NCI-H2171 (cell line): Measurements from ENCODE around the gene KANSL3.
"Not testable (repeated sequence)": the region's sequence is repeated elsewhere in the genome, so short reads cannot be mapped to it uniquely, and the experiment has no call there.

Experiments
- DNase-seq: peaks from one replicate; lab custom pipeline; 2025; lab: John Stamatoyannopoulos, UW

Gene KANSL3

DNA sequence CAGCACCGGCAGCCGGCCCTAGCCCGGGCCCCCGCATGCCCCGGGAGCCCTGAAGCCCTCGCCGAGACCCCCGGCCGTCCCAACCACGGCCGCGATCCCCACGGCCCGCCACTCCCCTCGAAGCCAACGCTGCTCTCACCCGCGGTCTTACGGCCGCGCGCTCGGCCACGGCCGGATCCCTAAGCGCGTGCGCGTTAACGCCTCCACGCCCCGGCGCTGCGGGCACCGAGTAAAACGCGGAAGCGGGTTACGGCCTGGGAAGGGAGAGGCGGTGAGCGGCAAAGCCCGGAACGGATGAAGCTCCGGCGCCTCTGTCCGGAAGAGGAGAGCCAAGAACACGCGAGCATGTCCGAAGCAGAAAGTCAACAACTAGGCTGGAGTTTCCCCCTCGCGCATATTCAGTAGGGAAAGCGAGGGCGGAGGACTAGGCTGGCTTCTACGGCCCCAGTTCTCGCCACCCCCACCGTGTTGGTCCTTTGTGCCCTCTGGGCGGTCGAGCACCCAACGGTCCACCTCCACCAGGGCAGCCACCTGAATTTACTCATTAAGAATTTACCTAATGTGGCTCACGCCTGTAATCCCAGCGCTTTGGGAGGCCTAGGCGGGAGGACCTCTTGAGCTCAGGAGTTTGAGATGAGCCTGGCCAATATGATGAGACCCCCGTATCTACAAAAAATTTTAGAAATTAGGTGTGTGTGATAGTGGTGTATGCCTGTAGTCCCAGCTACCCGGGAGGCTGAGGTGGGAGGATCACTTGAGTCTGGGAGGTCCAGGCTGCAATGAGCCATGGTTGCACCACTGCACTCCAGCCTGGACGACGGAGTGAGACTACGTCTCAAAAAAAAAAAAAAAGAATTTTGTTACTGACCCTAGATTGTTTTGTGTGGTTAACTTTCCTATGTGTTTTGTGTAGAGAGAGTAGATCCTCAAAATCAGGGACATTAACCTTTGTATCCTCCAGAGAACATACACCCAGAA is at the start of gene KANSL3:
Gene KANSL3 (minus strand): TSS at position 169 of the 978 bp plus-strand sequence. CDS start 1,177 bp downstream, outside the sequence.
- DNase-seq, result peak; percentile 89

DNA sequence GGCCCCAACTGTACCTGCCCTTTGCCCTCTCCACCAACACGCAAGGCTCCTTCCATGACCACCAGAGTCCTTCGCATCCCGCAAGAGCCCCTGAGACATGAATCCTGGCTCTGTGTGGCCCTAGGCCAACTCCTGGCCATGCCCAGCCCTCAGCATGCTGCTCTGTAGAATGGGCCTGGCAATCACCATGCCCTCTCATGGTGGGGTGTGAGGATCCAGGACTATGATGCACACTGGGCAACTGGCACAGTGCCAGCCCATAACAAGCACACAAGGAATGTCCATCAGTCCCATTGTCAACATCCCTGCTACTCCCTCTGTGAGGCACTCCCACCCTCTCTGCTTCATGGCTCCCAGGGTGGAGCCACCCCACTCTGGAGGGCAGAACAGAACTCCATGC is 49.2 kb upstream of the KANSL3 start:
- no peak for DNase-seq

DNA sequence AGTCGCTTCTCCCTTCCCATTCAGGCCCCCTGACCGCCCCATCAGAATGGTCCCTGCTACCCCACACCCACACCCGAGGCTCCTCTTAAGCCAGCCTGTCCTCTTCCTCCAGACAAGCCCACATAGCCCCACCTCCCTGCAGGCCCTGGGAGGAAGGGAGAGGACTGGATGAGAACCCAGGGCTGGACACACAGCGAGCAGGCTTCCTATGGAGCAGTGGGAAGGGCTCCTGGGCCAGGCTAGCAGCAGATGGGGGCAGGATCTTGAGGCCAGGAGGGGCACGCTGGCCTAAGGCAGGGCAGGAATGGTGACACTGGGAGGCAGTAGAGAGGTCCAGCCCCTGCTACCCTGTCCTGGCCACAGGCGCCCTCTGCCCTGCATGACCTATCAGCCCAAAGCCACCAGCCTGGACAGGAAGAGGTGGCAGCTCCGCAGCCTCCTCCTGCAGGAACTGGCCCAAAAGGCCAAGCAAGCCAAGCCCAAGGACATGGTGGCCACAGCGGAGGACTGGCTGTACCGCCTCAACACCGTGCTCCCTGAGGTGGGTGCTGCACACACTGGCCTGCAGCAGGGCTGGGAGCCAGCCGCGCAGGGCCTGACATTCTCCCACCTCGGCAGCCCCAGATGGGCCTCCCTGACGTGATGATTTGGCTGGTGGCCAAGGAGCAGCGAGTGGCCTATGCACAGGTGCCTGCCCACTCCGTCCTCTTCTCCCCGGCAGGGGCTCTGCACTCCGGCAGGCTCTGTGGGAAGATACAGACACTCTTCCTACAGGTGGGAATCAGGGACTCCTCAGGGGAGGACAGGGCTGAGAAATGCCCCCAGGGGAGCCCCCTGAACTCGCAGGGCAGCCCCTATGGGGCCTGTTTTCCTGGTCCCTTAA is 47.7 kb upstream of the KANSL3 start:
- peak; percentile 53 for DNase-seq

DNA sequence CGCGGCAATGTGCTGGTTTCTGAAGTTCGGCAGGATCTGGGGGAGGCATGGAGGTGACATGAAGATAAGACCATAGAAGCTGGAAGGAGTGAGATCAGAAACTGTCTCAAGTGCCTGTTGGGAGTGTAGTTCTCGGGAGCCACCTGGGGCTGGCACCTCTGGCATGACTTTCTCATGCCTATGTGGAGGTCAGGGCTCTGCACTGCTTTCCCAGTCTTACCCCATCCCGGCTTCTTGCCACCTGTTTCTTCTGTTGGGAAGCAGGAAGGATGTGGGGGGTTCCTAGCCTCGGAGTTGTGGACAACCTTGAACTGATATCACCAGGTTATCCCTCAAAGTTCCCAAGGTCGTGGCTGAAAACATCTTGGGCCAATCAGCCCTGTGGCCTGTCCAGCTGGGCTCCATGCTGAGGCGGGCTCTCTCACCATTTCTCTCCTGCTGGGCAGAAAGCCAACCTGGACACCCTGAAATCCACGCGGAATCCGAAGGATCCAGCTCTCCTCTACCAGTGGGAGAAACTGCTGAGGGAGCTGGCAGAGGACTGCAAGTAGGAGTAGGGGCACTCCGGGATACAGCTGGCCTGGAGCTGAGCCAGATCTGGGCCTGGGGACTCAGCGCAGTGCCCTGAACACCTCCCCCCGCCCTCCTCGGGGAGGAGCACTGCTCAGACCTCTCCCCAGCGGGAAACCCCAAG is 46.9 kb upstream of the KANSL3 start:
- no peak for DNase-seq

DNA sequence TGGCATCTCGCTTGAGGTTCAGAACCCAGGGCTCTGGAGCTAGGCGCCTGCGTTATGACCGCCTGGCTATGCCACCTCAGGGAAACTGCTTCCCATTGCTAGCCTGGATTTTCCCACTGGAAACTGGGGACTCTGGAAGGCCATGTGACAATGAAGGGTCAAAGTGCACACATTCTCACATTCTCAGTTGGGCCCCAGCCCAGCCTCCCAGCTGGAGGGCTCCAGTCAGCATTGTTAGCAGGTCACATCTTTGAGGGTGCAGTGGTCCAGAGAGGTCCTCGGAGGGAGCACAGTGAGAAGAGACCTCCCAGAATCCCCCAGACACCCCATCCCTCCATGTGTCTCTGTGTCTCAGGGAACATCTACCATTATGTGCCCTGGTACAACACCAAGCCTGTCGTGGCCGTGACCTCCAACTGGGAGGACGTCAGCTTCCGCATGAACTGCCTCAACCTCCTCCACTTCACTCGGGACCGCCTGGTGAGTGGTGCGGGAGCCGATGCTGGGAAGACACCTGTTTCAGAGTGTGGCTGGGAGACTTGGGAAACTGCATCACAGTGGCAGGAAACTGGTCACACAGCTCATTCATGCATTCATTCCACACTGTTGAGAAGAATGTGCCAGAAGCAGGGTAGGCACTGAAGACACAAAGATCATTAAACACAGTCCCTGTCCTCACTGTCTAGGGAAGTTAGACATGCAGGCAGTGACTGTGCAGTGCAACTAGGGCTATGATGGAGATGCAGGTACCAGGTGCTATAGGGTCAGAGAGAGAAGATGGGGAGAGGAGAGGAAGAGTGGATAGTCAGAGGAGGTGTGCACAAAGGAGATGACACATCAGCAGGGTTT is 46.1 kb upstream of the KANSL3 start:
- no peak for DNase-seq

DNA sequence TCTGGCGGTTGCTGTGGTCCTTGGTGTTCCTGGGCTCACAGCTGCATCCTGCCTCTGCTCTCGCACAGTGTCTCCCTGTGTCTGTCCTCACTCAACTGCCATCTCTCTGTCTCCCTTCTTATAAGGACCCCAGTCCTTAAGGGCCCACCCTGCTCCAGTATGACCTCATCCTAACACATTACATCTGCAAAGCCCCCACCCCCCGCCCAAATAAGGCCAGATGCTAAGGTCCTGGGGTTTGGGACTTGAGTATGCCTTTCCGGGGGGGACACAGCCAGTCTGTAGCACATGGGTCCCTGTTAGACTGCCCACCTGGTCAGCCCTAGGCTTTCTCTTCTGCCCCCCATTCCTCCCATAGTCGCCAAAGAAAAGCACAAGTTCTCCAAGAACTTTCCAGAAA is 45.2 kb upstream of the KANSL3 start:
- no peak for DNase-seq

DNA sequence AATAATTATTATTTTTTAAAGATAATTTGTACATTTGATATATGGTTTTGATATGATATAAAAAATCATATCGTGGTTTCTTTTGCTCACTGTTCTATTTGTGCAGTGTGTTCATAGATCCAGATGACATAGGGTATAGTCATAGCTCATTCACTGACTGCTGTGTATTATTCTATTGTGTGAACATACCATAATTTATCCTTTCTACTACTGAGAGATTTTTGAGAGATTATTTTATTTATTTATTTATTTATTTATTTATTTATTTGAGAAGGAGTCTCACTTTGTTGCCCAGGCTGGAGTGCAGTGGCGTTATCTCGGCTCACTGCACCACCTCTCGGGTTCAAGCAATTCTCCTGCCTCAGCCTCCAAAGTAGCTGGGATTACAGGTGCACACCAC is 43.4 kb upstream of the KANSL3 start:
- DNase-seq, result no peak

DNA sequence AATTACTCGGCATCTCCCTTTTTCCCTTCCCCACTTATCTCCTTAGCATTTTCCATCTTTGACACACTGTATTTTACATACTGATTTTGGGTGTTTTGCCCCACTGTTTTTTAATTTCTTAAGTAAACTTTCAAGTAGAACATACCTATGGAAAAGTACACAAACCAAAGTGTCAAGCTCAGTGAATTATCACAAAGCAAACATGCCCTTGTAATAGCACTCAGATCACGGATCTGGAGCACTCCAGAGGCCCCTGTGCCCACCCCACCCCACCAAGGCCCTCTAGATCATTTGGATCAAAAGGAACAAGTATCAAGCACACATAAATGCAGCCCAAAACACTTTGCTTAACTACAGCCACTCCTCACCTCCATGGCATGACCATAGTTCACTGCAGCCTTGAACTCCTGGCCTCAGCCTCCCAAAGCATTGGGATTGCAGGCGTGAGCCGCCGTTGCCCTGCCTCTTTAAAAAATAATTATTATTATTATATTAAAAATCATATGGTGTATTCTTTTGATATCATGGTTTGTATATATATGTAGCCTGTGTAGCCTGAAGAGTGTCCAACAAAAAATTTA is 42.5 kb upstream of the KANSL3 start:
- no peak for DNase-seq

DNA sequence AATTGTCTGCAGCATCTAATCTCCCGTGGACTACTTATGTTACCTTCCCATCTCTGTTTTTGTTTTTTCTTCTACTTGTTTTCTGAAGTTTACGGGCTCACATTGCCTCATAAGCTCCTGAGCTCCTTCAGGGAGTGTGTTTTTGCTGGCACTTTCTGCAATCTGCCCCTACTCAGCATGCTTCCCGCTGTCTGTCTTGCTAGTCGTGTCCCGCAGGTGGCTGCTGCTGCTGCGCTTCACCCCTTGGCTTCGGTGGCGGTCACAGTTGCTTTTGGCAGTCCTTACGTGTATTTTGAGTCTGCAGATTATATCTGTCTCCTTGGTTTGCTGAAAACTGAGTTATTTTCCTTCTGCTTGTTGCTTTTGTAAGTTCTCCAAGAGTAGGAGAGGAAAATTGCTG is 41.7 kb upstream of the KANSL3 start:
- DNase-seq, result no peak

DNA sequence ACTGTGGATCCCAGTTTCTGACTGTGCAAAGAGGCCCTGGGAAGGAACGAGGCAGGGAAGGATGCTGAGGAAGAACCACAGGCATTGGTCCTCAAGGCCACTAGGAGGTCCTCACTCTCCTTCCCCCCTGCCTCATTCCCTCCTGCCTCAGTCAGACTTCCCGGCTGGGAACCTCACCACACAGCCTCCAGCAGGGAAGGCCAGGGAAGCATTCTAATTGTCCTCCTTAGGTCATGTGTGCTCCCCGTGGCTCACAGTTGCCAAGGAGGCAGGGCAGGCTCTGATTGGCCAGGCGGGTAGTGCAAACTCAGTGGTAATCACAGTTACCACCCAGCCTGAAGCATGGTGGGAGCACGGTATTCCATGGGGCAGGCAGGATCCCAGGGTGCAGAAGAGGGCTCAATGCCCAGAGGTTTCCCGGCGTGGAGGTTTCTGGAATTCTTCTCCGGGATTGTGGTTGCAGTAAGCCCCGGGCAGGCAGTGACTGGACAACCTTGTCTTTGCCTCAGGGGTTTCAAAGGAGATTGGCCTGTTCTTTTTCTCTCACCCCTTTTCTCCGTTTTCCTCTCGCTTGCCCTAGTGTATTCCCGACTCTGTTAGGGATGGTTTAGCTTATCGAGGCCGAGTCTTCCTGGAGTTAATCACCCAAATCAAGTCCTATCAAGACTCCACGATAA is 31.6 kb upstream of the KANSL3 start:
- DNase-seq, result no peak

DNA sequence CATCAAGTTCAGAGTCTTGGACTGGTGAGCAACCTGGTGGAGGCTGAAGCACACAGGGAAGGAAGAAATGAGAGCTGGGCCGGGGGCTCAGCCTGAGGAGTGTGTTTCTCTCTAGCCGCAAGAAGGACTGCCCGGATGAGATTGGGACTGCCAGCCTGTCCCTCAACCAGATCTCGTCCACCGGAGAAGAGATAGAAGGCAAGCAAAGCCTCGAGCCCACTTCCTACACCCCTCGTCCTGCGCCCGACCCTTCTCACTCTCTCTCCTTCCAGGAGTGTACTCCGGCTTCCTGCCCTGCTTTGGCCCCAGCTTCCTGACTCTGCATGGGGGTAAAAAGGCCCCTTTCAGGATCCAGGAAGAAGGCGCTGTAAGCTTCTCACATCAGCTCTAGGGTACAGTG is 30.7 kb upstream of the KANSL3 start:
- no peak for DNase-seq

DNA sequence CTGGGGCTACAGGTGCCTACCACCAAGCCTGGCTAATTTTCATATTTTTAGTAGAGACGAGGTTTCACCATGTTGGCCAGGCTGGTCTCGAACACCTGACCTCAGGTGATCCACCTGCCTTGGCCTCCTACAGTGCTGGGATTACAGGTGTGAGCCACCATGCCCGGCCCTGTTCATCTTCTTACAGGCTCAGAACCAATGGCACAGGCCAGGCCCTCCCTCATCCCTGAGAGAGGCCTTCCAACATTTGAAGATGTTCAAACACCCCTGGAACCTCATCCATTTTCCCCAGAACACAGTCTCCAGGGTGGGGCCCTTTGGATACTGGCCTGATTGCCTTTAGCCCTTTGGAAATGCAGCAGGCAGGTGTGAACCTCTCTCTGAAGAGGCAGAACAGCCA is 27.6 kb upstream of the KANSL3 start:
- DNase-seq, result not testable (repeated sequence)

DNA sequence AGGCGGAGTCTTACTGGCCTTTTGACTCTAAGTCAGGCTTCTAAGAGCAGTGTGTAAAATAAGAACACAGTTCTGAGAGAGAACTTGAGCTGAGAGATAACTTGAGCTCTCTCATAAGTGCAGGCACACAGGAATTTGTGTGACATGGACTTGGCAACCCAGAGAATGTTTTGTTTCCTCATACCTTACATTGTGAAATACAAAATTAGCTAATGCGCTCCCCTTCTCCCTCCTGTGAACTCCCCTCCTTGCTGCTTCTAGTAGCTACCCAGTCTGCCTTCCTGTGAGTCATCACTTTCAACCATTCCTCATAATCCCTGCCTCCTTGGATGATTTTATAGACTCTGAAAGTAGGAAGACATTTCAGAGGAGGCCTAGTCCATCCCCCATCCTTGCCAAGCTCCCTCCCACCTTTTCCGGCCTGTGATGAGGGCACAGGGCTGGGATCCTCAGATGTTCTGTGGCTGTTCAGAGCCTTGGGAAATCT is 27.0 kb upstream of the KANSL3 start:
- DNase-seq, result no peak

DNA sequence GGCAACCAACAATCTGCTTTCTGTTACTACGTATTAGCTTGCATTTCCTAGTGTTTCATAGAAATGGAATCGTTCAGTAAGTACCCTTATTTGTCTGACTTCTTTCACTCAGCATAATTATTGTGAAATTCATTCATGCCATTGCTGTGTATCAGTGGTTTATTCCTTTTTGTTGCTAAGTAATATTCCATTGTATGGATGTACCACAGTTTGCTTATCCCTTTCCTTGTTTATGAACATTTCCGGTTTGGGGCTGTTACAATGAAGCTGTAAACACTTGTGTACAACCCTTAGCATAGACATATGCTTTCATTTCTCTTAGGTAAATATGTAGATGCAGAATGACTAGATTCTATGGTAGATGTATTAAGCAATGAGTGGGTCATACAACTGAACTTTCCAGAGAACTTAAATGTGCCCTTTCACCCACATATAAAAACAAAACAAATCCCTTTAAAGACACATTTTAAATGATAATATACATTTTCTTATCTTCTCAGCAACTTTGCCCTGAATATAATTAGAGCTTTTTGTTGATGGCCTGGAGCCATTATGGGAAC is 26.3 kb upstream of the KANSL3 start:
- DNase-seq, result no peak

DNA sequence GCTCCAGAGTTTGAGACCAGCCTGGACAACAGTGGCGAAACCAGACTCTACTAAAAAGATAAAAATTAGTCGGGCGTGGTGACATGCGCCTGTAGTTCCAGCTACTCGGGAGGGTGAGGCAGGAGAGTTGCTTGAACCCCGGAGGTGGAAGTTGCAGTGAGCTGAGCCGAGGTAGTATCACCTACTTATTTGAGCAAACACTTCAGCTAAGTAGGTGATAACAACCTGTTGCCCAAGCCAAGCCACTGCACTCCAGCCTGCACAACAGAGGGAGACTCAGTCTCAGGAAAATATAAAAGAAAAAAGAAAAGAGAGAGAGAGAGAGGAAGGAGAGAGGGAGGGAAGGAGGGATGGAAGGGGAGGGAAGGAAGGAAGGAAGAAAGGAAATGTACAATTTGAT is 25.7 kb upstream of the KANSL3 start:
- DNase-seq, result no peak

DNA sequence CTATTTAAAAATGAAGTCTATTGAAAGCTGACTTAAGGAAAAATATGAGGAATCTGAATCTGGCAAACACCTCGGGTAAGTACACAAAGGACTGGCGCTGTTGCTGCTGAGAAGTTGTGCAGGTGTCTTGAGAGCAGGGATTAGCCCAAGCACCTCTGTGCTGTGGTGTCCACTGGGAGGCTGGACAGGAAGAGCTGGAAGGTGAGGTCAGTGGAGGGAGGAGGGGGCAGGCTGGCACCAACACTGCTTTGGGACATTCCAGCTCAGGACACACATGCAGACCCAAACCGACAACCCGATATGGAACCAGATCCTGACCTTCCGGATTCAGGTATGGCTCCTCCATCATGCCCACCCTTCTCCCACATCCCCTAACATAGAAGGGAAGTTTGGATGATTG is 25.1 kb upstream of the KANSL3 start:
- no peak for DNase-seq

DNA sequence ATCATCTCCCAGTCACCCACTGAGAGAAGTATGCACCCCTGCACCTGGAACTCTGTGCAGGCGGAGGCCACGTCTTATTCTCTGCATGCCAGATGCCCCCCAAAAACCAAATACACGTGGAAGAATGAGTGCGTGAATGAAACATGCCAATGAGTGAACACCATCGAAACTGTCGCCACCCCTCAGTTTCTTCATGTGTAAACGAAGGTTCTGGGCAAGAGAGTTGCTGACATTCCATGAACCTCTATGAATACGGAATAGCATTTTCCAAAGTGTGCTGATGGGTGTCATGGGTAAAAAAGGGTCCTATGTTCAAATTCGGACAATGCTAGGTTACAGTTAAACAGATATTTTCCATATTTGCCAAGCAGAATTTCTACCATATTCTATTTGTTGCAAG is 24.2 kb upstream of the KANSL3 start:
- DNase-seq, result no peak

DNA sequence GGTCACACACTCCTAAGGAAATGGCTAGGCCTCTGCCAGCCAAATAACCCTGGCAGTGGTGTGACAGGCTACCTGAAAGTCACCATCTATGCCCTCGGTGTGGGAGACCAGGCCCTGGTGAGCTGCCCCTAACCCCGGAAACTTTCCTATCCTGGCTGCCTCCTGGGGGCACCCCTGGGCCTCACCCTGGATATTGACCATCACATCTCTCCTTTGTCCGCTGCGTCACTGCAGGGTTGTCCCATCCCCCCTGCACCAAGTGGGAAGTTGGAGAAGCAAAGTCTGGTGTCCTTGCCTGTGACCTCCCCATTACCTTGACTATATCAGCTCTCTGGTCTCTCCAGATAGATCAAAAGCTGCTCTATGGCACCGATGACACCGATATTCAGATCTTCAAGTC is 23.2 kb upstream of the KANSL3 start:
- no peak for DNase-seq

DNA sequence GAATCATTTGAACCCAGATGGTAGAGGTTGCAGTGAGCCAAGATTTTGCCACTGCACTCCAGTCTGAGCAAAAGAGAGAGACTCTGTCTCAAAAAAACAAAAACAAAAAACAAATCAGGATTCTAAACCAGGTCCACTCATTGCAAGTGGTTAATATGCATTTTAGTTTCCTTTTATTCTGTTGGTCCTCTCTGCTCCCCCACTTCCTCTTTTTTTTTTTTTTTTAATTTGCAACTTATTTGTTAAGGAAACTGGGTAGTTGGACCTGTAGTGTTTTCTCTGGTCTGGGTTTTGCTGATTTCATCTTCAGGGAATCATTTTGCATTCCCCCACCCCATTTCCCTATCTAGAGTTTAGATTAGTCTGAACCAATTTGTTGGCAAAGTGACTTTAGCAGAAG is 18.4 kb upstream of the KANSL3 start:
- no peak for DNase-seq

DNA sequence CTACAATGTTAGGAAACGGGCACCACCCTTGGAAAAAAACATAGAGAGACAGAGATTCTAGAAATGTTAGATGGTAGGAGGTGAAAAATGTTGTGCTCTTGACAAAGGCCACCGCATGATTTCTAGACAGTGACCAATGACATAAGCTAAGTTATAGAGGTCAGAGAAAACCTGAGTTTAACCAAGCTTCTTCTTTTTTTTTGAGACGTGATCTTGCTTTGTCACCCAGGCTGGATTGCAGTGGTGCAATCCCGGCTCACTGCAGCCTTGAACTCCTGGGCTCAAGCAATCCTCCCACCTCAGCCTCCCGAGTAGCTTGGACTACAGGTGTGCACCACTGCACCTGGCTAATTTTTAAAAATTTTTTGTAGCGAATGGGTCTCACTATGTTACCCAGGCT is 17.4 kb upstream of the KANSL3 start:
- no peak for DNase-seq
